GM18909 (cell line): ENCODE measurements around the gene DISC1.

ENCODE experiments used
- ATAC-seq: cut with Tn5 transposase; IDR thresholded peaks from one replicate; pipeline ENCODE4 v1.9.1; 2021; ENCODE audit warnings: mild to moderate bottlenecking; ENCODE audit not compliant: unreplicated experiment, poor library complexity

The DISC1 gene

DNA sequence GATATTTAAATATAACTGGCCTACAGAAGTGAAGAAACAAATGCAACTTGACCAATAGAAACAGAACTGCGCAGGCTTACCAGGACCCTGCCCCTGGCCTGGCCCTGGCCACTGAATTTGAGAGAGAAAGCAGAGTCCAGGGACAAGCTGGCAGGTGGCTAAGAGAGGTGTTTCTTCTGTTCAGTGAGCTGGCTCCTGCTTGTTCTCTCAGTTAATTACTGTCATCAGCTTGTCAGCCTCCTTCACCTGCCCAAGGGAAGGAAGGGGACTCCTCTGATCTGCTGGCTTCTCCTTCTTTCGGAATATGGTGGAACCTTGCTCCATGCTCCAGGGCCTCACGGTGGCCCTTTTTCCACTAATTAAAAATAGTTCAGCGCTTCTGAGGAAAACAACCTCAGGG, 388.4 kb downstream of the DISC1 start:
- no peak for ATAC-seq

DNA sequence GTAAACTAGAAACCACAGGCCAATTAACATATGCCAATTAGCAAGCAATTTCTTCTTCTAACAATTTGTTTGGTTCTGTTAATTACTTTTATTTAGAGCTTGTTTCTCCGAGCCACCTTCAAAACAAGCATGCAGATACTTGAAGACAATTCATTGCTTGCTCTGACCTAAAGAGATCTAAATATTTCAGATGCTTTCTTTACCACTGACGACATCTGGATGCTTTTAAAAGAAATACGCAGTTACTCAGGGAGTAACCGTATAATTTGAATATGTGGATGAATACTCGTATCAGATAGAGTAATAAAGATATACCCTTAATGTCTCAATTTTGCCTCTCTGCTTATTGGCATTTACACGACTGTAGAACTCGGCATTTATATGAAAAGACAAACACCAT, 390.0 kb downstream of the DISC1 start:
- no peak for ATAC-seq

DNA sequence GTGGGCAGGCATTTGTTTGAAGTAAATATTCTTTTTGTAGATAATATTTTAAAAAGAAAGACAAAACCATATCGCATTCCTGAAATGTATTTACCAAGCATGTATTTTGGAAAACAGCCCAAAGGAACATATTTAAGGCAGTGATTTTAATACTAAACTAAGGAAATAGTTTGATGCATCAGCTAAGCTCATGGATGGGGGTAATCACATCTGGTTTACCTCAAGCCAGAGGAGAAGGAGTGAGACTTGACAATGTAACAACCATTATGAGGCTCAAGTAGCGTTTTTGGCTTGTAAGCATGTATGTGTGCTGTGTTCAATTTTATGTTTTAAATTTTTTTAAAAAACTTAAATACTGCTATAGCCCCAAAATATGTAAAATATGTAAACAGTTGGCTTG, 390.5 kb downstream of the DISC1 start:
- ATAC-seq: no peak

DNA sequence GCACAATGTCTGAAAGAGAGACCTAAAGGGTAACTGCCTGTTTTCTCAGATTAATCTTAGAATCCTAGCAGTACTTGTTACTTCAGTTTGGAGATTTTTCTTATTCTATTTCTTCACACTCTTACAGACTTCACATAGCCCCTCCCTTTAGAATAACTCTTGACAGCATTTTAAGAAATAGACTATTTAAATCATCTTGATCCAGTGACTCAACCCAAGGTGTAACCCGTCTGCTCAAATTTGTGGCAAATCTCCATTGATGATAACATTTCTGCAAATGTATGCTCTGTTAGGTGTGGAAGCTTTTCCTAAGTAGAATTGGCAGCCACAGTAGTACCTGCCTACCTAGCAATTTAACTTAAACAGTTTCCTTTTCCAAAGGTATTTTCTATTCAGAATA, 391.2 kb downstream of the DISC1 start:
- ATAC-seq: no peak

DNA sequence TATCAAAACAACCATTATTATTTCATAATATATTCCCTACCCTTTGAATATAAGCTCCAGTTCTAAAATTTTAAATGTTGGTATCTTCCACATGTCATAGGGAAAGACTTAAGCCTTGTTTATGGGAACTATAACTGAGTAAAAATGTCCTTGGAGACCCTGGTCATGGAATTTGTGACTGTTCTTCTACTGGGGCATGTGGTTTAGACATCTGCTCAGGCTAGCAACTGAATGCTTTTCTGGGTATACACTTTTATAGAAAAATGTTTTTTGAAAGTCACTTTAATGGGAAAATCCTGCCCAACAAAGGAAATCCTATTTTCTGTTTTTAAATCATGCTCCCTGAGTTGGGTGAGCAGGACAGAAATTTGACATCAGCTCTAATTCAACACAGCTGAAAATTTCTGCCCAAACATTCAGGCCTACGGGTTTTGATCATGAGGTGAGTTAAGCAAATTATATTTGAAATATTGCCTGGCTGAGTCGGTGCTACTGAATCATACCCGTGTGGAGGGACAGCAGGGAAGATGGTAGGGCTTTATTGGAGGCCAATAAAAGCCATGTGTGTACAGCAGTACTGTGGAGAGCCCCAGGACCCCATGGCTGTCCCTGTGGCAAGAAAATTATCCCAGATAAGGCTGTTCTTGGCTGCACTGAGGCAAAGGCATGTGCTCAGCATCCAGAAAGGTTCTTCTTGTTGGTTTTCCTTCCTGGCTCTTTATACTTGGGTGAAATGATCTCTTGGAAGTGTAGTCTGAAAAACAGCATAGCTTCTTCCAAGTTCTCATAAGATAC, 391.8 kb downstream of the DISC1 start:
- no peak for ATAC-seq

DNA sequence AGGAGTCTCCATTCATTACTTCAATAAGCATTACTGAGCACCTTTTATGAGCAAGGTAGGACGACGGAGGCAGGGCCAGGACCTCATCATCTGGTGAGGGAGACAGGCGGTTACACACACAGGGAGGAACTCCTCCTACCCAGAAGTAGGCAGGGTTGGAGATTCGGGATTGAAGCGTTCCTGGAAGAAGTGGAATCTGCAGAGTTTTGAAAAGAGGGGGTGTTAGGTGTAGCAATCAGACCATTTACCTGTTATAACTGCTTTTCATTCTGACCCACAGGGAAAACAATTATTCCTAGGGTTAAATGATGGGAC, 392.4 kb downstream of the DISC1 start:
- no peak for ATAC-seq

DNA sequence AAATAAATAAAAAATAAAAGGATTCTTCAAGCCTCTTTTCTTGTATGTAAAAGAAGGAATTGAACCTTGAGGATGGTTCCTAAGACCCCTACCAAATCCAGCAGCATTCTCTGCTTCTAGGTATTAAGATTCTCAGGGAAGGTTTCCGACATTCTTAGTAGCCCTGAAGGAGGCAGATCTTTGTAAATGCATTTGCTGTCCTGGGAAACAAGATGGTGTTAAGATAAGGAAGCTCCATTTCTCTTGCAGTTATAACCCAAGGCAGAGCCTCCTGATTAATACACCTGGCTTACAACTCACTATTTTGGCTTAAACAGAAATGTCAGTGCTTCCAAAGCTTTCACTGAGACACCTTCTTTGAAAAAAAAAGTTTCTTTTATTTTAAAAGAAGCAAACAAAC, 393.8 kb downstream of the DISC1 start:
- ATAC-seq: no peak

DNA sequence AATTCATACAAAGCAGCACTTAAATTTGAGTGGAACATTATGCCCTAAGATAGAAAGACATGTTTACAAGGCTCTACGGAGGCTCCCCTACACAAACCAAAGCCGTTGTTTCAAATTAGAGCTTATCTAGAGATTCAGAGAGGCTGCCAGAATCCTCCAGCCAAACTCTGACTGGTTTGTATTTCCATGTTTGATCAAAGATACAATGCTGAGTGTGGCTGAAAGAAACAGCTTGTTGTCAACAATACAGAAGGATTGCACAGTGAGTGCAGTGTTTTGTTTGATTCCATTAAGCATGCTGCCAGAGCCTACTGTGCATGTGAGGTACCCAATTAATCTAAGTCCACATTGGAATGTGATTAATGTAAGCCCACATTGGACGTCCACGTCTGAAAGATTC, 402.7 kb downstream of the DISC1 start:
- no peak for ATAC-seq

DNA sequence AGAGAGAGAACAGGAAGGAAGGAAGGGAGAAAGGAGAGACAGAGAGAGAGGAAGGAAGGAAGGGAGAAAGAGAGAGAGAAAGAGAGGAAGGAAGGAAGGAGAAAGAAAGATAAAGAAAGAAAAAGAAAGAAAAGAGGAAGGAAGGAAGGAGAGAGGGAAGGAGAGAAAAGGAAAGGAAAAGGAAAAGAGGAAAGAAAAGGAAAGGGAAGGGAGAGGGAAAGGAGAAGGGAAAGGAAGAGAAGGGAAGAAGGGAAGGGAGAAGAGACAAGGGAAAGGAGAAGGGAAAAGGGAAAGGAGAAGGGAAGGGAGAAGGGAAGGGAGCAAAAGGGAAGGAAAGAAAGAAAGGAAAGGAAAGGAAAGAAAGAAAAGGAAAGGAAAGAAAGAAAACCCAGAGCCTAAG, 404.6 kb downstream of the DISC1 start:
- ATAC-seq: no peak

DNA sequence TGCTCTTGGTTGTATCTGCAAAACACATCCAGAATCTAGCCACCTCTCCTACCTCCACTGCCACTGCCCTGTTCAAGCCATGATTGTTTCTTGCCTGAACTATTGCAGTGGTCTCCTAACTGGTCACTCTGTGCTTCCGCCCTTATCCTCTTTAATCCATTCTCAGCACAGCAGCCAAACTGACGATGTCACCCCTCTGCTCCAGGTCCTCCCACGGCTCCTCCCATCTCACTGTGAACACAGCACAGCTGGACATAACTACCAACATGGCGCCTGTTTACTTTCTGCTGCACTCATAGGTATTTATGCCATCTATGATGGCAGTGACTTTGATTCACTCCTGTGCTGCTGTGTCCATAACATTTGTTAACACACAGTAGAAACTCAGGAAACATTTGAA, 406.7 kb downstream of the DISC1 start:
- no peak for ATAC-seq

DNA sequence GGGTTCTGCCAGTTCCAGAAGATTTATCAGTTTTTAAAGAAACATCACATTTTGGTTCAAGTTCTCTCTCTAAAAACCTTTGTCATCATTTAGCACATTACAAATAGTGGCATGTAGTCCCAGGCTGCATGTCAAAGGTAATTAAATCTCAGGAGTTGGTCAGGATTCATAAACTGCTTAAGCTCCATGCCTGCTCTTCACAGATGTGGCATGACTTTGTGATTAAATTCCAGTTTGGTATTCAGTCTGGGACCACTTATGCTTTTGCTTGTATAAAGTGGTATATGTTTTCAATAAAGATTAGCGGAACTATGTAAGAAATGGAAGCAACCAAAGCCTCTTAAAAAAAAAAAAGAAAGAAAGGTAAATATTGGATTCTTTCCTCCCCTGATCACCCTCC, 408.0 kb downstream of the DISC1 start:
- ATAC-seq: no peak

DNA sequence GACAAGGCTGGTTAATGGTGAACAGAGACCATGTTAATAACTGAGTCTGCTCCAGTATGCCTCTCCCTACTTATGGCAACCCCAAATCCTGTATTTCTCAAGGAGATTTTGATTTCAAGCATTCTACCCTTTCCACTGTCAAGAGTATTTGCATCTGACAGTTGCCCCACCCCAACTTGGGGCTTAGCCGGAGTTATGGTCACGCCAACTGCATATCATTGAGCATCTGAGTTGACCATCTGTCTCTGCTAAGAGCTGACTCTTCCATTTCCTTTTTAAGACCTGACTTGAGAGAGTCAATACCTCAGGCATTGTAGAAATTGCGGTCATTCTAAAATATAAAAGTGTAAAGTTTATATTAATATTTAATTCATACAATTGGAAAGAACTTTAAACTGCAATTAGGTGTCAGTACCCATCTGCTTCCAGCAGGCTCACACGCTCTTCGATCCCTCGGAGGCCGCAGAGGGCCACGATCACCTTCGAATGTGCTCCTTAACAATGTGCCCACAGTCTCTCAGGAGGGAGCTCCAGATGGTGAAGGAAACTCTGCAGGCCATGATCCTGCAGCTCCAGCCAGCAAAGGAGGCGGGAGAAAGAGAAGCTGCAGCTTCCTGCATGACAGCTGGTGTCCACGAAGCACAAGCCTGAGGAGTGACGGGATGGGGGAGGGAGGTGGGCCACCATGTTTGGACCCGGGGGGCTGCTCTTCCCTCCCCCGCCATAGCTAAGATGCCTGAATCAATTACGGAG, 409.8 kb downstream of the DISC1 start:
- ATAC-seq: no peak

DNA sequence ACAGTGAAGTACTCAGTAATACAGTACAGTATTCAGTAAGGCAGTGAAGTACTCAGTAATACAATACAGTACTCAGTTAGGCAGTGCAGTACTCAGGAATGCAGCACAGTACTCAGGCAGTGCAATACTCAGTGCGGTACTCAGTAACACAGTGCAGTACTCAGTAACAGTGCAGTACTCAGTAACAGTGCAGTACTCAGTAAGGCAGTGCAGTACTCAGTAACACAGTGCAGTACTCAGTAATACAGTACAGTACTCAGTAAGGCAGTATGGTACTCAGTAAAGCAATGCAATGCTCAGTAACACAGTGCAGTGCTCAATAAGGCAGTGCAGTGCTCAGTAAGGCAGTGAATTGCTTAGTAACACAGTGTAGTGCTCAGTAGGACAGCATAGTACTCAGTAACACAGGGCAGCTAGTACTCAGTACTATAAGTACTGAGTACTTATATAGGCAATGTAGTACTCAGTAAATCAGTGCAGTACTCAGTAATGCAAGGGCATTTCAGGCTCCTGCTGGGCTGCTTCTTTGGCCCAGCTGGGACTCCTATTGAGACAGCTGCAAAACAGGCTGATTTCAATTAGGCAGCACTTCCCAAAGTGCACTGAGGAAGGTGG, 411.3 kb downstream of the DISC1 start:
- ATAC-seq: no peak

DNA sequence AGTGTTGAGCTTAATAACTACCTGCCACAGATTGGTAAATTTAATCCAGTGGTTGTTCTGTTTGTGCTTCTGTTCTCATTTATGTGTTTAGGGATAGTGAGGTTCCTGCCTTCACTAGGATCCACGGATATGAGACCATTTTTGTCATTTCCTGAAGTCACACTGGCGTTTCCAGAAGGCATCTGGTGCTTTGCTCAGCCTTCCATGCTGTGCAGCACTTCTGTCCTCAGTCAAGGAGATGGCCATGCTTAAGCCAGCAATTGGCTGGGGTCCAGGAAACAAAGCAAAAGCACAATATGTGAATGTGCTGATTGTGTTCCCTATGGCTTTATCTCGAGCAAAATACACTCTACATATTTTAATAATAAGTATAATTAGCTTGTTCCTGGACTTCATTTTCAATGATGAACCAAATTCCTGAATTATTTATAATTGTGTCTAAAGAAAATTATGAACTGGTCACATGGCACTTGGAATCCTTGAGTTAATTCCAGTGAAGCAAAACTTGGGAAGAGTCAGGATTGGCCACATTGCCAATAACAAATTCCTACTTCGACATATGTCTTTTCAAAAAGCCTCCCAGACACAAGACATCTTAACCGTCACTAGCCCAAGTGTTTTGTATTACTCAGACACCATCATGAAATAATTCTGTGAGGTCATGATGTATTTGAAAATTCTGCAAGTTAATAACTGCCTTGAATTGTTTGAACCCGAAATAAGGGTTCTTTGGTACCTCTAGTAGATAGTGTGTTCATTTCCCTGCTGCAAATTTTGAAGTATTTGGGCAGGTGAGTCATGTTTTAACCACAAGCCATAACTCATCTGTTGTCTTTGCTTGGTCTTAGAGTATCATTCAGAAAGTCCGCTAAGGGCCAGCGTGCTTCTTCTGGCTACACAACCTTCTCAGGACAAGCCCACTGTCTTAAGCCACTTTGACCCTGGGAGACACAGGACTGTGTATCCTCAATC, 412.4 kb downstream of the DISC1 start:
- no peak for ATAC-seq

DNA sequence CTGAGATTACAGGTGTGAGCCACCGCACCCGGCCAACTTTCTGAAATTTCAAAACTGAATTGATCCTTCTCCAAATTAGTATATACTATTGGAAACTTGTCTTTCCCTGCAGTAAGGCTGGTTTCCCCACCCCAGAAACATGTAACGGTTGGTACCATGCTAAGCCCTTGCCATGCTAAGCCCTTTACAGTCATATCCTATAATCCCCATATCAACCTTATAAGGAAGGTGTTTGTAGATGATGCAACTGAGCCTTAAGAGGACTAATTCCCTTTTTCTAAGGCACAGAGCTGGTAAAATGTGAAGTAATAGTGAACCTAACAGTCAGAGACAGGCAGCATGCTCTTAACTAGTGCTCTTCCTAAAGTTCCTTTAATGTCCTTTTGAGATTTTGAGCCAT, 413.7 kb downstream of the DISC1 start:
- no peak for ATAC-seq

DNA sequence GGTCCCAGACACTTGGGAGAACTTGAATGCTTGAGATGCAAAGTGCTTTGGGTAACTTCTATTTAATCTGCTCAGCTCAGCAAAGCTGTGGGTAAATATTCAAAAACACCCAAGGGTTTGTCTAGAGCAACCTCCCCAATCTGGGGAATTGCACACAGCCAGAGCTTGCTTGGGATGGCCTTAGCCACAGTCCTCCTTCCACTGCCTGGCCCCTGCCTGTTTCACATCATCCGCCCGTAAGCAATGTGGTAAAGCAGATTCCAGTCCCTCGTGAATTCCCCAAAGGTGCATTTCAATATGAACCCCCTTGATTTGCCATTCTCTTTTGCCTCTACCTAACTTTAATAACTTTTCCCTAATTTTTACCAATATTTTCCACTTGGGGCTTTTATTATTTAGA, 418.1 kb downstream of the DISC1 start:
- no peak for ATAC-seq

DNA sequence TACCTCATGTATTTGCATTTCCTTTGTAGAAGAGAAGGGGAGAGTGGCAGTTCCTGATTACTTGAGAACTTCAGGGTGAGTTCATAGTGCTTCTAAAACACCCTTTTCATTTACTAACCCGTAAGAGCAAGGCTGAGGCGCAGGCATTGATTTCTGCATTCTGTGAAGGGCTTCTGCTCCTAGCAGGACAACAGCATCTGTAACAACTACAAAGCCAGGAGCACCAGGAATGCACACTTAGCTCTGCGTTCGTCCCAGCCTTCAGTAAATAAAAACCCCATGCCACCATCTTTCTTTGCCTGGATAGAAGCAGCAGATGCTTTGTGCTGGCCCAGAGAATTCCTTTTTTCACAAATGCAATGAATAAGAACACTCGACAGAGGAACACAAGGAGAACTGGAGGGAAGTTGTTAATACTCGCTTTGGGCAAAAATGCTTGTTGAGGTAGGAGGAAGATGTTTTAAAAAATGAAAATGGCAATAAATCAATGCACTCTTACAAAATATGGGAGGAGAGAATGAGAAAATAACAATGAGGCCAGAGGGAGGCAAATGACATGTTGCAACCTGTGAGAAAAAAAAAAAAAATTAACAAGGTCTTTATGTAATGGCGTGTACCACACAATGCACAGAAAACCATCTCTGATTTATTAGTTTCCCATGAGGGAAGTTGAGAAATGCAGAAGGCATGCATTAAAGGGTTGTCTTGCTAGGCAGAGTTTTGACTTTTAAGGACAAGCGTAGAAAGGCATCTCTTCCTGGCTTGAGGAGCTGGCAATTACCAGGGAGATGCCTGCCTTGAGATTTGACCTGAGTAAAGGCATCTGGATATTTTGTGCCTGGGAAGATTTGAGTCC, 418.8 kb downstream of the DISC1 start:
- ATAC-seq: no peak

DNA sequence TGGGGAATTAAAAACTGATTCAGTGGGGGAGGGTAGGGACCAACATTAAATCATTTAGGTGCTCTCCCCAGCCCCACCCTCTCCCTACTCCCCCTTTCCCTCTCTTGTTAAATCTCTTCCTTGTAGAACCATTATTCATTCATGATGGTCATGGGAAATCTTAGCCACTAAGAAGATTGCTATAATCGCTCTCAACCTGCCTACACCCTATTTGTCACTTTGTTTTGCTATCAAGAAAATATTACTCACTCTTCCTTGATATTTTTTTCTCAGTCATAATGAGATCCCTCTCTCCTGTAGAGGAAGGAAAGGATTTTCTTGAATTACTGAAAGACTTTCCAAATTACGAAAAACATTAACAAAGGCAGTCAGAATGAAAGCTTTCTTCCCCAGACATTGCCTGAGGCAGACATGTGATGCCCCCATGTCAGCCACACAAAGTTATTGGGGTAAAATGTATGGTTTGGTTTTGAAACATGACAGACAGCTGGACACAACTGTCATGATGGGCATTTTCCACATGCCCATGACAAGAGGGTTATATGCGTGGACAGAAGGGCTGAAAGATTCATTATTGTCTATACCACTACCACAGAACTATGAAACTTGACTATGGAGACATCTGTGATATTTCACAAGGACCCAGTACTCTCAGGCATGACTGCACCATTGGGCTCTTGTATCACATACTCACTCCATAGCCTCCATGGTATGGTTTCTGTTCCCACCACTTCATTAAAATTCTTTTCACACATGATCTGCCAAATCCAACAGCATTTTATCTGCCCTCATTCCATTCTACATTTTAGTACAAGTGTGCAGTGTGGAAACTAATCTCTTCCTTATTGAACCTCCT, 420.1 kb downstream of the DISC1 start:
- ATAC-seq: no peak

DNA sequence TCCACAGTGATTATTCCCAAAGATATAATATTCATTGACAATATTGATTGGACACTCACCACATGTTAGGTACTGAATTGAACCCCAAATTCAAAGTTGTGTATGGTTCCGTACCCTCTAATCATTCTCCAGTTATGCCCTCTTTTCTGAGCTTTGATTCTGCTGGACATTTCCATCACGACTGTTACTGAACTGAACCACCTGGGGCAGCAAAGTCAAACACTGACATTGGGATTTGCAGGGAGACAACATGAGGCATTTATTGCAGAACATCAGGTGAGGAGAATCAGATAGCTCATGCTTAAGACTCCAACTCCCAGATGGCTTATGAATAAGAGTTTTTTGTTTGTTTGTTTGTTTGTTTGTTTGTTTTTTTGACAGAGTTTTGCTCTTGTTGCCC, 420.9 kb downstream of the DISC1 start:
- no peak for ATAC-seq
